Retina (tissue), 1 donor: ENCODE data around the gene COMTD1.

Source experiments
- DNase-seq: peaks from one replicate; pipeline ENCODE4 v3.0.0-alpha.2; 2016

Gene COMTD1

DNA sequence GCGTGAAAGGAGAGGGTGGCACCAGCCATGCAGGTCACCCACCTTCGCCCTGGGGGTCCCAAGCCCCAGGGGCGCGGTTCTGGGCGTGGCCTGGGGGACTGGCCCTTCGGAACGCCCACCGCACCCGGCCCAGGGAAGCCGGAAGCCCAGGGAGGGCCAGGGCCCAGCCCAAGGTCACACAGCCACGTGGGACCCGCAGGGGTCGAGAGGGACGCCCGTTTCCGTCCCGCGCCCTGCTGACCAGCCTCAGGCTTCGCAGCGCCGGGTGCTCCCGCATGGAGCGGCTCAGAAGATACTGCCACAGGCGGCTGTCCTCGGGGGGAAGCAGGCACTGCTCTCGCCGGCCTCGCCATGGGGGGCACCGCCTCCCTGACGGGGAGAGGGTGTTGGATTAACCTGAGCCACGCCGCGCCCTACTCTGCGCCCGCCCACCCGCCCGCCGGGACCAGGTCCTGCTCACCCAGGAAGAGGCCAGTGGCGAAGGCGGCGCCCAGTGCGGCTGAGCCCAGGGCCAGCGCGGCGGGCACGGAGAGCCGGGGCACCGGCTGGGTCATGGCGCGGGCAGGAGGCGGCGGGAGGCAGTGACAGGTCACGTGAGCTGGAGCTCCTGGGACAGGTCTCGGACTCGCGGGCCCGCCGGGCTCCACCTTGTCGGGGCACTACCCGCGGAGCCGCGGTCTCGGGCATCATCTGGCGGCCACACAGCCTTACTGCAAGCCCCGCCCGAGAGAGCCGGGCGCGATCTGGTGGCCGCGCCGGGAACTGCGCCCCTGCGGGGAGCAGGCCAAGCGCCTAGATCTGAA, at the start of gene COMTD1:
Gene COMTD1 (minus strand): TSS at position 583 of the 803 bp plus-strand sequence. CDS start 29 bp downstream, at position 554.
- DNase-seq = peak; percentile 95

DNA sequence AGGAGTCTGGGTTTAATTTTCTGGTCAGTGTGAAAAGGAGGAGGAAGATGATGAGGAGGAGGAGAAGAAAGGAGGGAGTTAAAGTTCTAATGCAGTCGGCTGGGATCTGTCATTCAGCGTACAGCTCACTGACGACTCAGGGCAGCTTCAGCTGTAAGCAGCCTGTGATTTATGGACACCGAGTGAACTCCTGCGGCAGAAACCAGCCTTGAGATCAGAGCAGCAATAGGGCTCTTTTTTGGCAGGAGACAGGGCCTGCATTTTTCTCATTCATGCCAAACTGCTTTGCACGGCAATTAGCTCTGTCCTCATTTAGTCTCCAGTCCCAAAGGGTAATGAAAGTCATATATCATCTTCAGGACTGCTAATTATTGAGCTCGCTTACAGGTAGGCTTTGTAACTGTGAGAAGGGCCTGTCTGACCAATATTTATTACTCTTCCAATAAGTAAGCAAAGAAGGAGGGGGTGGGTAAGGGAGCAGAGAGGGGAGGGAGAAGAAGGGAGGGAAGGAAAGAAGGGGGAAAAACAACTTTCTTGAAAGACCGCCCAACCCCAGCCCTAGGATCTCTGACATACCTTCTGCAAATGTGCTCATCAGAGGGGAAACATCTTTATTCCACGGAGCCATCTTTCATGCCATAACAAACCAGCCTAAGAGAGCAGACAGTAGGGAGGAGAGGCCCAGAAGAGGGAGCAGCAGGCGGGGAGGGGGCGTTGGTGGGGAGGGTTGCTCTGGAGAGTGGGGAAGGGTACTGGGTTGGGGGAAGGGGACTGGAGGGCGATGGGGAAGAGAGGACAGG, 48.1 kb upstream of the COMTD1 start:
- no peak for DNase-seq

DNA sequence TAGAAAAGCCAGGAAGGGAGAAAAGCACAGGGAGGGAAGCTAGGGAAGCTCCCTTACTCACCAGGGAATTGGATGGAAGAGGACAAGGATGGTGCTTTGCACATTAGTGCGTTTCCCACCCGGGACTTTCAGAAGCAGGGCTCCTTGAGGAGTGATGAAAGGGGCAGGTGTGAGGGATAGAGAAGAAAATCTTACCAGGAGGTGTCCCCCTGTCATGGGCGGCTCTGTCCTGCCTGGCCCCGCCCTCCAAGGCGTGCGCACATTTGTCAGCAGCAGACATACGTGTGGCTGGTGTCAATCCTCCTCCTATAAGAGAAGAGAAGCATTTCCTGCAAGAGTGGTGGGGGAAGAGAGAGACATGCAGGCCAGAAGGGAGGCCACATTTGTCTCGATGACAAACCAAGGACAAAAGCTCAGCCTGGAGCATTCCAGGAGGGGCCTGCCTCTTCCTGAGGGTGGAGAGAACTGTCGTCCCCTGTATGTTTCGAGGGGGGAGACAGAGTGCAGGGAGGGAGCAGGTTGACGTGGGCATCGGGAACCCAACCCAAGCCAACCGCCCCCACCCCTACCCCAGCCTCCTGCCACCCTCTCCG, 47.4 kb upstream of the COMTD1 start:
- DNase-seq = peak; percentile 71

GRCh38 chr10:75281974-75282373, 46.2 kb upstream of the COMTD1 start:
- DNase-seq = no peak

- no peak for DNase-seq
These were observed 44.5 kb upstream of the COMTD1 start for GRCh38 chr10:75280236-75280635.

DNA sequence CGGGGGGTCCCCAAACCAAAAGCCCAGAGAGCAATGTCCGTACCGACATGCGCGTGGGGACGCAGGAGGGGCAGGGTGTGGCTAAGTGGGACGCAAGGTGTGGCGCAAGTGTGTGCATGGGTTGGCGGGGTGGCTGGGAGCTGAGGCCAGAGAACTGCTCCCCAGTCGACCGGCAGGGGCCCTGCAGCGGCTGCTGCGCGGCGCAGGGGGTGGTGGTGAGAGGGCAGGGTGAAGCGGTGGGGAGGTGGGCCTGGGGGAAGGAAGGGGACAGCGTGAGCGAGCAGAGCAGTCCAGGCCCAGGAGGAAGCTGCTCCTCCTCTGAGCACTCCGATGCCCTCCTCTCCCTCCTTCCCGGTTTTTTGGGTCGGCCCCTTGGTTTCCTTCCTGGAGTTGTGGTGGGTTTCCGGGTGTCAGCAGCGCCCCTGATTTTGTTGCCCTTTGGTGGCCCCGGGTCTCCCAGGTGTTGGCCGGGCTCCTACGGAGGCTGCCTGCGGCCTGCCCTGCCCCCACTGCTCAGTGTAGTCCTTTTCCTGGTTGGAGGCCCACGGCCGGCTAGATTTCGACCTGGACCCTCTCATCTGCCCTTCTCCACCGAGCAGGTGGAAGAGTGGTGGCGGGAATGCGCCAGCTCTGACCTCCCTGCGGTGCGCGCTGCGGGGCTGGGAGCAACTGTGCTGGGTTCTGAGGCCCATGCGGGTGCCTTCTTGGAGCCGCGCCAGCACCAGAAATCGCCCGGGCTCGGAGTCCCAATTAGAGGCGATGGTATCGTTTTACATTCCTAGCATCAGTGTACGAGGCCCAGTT, 40.5 kb upstream of the COMTD1 start:
- peak; percentile 28 for DNase-seq

GRCh38 chr10:75272896-75273295, 37.1 kb upstream of the COMTD1 start:
- DNase-seq = no peak

DNA sequence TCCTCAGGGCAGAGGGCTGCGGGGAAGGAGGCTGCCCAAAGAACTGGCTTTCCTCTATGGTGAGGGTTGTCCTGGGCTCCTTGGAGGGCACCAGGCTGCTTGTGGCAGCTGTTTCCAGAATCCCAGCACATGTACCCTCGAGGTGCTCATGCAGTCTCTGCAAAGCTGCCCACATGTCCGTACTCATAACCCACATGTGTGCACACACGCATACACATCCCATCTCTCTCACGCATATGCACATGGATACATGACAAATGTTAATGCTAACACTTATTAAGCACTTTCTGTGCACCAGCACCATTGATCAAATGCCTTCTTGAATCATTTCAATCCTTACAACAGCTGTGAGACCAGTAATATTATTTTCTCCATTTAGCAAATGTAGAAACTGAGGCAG, 36.3 kb upstream of the COMTD1 start:
- DNase-seq = no peak

- no peak for DNase-seq
These were observed 33.8 kb upstream of the COMTD1 start for GRCh38 chr10:75269605-75270004.

DNA sequence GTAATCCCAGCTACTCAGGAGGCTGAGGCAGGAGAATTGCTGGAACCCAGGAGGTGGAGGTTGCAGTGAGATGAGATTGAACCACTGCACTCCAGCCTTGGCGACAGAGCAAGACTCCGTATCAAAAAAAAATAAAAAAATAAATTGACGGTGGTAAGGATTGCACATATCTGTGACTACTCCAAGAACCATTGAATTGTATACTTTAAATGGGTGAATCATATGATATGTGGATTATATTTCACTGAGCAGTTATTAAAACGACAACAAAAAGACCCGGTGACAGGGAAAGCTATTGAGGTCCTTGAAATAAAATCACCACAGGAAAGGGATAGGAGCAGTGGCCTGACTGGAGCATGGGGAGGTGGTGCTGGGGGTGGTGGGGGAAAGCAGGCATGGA, 31.2 kb upstream of the COMTD1 start:
- no peak for DNase-seq

DNA sequence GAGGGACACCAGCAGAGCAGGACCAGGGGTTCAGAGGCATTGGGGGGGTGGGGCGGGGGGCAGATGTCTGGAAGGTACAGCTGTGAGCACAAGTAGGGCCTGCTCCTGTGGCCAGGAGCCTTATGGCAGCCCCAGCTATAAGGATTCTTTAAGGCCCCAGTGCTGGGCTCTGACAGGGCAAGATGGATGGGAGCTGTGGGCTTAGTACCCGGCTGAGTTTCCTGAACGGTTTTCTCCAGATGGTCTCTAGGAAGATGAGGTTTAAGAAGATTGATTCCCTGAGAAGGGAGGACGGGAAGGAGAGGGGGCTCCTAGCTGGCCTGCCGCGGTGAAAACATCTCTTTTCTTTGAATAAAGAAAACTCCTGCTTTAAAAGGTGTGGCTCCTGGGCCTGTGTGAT, 30.1 kb upstream of the COMTD1 start:
- DNase-seq = no peak

GRCh38 chr10:75263806-75264205, 28.0 kb upstream of the COMTD1 start:
- no peak for DNase-seq

GRCh38 chr10:75261813-75262705, 26.3 kb upstream of the COMTD1 start:
- DNase-seq = peak; percentile 51

DNA sequence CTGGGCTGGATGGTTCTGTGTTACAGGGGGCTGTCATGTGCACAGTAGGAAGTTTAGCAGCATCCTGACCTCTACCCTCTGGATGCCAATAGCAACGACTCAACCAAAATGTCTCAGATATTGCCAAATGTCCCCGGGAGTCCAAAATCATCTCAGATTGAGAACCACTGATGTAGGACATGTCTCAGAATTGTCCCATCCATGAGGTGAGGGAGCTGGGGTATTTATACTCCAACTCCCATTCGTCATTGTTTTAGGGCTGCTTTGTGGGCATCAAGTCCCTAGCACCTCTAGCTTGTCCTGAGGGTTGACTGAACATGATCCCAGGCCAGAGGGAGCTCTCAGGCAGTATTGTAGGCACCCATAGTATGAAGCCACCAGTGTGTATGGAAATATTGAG, 25.2 kb upstream of the COMTD1 start:
- no peak for DNase-seq

- DNase-seq = no peak
These were observed 19.0 kb upstream of the COMTD1 start for GRCh38 chr10:75254739-75255138.

- DNase-seq = no peak
These were observed 17.8 kb upstream of the COMTD1 start for GRCh38 chr10:75253281-75254220.

DNA sequence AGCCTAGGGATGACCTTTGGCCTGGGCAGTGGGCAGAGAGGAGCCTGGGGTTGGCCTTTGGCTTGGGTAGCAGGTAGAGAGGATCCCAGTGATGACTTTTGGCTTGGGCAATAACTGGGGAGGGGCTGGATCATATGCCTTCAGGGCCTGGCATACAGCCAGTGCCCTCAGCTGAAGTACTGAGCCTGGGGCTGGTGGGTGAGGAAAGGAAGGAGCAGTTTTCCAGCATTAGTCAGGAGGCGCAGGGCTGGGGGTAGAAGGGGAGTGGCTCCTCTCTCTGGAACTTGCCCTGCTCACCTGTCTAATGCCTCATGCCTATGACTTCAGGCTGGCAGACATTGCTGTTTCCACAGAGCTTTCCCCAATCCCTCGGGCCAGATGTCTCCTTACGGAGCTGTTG, 15.2 kb upstream of the COMTD1 start:
- DNase-seq = no peak

DNA sequence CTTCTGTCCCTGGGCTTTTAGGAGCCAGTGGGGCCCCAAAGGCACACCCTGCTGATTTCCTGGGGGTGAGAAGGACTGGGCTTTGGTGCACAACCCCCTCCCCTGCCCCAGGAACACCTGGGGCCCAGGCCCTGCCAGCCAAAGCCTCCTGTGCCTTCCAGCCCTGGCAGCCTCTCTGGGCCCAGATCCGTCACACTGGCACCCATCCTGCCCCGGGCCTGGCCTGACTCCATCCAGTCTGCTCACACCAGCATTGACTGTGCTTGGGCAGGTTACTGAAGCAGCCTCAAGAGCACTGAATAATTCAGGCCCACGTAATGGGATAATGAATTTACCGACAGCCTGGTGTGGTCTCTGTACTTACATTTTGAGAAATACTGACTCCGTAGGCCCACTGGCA, 12.0 kb upstream of the COMTD1 start:
- DNase-seq = no peak

GRCh38 chr10:75246506-75246905, 10.7 kb upstream of the COMTD1 start:
- DNase-seq = no peak
